ENCODE measurements around the gene ZSCAN12. TPM values are rescaled to one million over a fixed set of nuclear protein-coding genes. Genes with fewer than 3 reads are reported as not detected.
"Not testable (repeated sequence)": the region's sequence is repeated elsewhere in the genome, so short reads cannot be mapped to it uniquely, and the experiment has no call there.

Gene ZSCAN12
- polyA plus RNA-seq, 3 donors = 12.1 to 15.7 (median 15.2) TPM

- DNase-seq = no peak
Observed at GRCh38 chr6:28400122-28400451, 540 bp upstream of the ZSCAN12 start.

GRCh38 chr6:28395918-28396317, 3.6 kb downstream of the ZSCAN12 start:
- DNase-seq = no peak

GRCh38 chr6:28393912-28394662, 5.5 kb downstream of the ZSCAN12 start:
- DNase-seq = no peak

- no peak for DNase-seq
Observed at GRCh38 chr6:28390688-28391087, 8.9 kb downstream of the ZSCAN12 start.

GRCh38 chr6:28384143-28384533, 15.4 kb downstream of the ZSCAN12 start:
- no peak for DNase-seq

GRCh38 chr6:28383235-28384142, 16.1 kb downstream of the ZSCAN12 start:
- DNase-seq = peak; percentile 88

GRCh38 chr6:28380381-28380780, 19.2 kb downstream of the ZSCAN12 start:
- DNase-seq = no peak

- no peak for DNase-seq
Observed at GRCh38 chr6:28378644-28379043, 20.9 kb downstream of the ZSCAN12 start.

- DNase-seq = no peak
Observed at GRCh38 chr6:28377879-28378278, 21.7 kb downstream of the ZSCAN12 start.

- no peak for DNase-seq
Observed at GRCh38 chr6:28373925-28374324, 25.6 kb downstream of the ZSCAN12 start.

- DNase-seq = no peak
Observed at GRCh38 chr6:28371706-28372451, 27.7 kb downstream of the ZSCAN12 start.

GRCh38 chr6:28371280-28371679, 28.3 kb downstream of the ZSCAN12 start:
- no peak for DNase-seq

GRCh38 chr6:28370440-28370839, 29.1 kb downstream of the ZSCAN12 start:
- DNase-seq = no peak

- DNase-seq = no peak
Observed at GRCh38 chr6:28369463-28369862, 30.1 kb downstream of the ZSCAN12 start.

- DNase-seq = no peak
Observed at GRCh38 chr6:28368522-28368921, 31.0 kb downstream of the ZSCAN12 start.

GRCh38 chr6:28365590-28365989, 34.0 kb downstream of the ZSCAN12 start:
- not testable (repeated sequence) for DNase-seq

- DNase-seq = no peak
Observed at GRCh38 chr6:28360961-28361360, 38.6 kb downstream of the ZSCAN12 start.

GRCh38 chr6:28359562-28359961, 40.0 kb downstream of the ZSCAN12 start:
- DNase-seq = not testable (repeated sequence)

GRCh38 chr6:28357036-28357435, 42.5 kb downstream of the ZSCAN12 start:
- no peak for DNase-seq

GRCh38 chr6:28356666-28357020, 42.9 kb downstream of the ZSCAN12 start:
- no peak for DNase-seq

GRCh38 chr6:28355743-28356665, 43.5 kb downstream of the ZSCAN12 start:
- peak; percentile 93 for DNase-seq
